Measurements from ENCODE around the gene C7orf57. TPM values are rescaled to one million over a fixed set of nuclear protein-coding genes. Genes with fewer than 3 reads are reported as not detected.
"Not testable (repeated sequence)": the region's sequence is repeated elsewhere in the genome, so short reads cannot be mapped to it uniquely, and the experiment has no call there.

C7orf57 gene
- 0.10 and 0.31 TPM in 2 replicates for total RNA-seq

DNA sequence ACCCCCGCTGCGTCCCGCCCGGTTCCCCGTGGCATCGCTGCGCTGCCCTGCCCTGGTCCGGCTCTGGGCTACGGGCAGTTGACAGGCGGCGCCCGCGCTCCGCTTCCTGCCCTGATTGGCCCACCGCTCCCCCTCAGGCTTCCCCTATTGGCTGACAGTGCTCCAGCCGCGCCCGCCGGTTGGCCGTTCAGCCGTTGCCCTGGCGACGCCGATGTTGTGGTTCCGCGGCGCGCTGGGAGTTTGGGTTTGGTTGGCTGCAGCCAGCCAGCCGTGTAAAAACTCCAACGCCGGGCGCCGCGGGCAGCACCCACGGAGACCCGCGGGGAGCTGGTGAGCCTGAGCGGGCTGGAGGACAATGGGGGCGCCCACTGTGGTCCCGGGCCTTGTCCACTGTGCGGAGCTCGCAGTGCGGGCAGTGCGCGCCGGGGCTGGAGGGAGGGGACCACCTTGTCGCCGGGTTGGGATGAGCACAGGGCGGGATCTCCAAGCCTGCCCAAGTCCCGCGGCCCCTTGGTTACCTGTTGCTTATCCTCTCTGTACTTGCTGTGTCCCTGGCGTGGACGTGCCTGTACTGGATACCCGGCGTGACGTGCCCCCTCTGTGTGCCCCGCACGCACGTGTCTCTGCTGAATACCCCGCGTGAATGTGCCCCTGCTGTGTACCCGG, at the start of gene C7orf57:
Gene C7orf57, plus strand, starts transcription at position 243 of the 666 bp plus-strand sequence. CDS start 766 bp downstream, outside the sequence.
- intact Hi-C loops (cut with micrococcal nuclease): loop anchor here (1.0 to 2.0 kb wide), 5 partner anchors 44 to 75 kb away; partner anchors contain the start of gene HUS1
- H3K36me3 Mint-ChIP-seq (ENCODE audit: low read depth): no peaks in the 10 kb centered on the region
- no peaks in the 10 kb centered on the region for H3K9me3 Mint-ChIP-seq
- peak within 1 kb of the TSS; percentile 81 for H3K4me3 Mint-ChIP-seq
- H3K27ac Mint-ChIP-seq: peak within 1 kb of the TSS; percentile 72
- peaks cover 11% of the 10 kb centered on the region for H3K4me1 Mint-ChIP-seq (ENCODE audit: low read depth)
- peaks cover 53% of the 10 kb centered on the region for H3K27me3 Mint-ChIP-seq (ENCODE audit: insufficient read depth)
- peak; percentile 87 for DNase-seq (ENCODE audit: low spot score)

DNA sequence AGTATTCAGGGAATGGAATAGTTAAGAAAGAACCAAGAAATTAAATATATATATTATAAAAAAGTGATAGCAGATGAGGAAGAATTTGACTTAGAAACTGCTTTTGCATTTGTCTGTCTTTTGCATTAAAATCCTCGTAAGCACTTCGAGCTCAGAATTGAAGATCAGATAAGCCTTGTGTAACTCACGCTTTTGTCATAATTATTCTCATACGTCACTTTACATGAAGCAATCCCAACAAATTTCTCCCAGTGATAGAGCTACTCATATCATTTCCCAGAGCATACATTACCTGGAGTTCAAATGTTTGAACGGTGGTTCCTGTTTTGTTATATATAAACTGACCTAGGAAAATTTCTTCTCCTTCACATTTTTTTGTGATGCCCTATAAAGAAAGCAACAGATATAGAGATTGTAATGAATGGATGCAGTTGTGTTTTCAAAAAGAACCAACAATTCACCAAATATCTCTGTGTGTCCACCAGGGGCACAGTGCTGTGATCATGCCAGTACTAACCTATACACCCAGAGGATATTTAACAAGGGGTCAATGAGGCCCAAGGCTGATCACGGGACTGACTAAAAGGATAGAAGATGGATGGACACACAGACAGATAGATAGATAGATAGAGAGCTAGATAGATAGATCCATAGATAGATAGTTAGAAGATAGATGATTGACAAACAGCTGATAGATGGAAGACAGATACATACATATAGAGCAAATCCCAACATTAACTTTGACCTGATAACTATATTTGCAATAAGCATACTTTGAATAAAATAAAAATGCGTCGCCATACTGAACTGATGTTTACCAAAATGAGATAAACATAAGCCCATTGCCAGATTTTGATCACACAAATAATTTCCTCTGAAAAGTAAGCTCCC, 46.6 kb upstream of the C7orf57 start:
- Mint-ChIP-seq H3K4me3 (no peak overlapping the region), H3K9me3 (peaks cover 7% of the 10 kb centered on the region), H3K4me1 (ENCODE audit: low read depth) (peaks cover 17% of the 10 kb centered on the region), H3K36me3 (ENCODE audit: low read depth) (peaks cover 2% of the 10 kb centered on the region), H3K27ac (no peak overlapping the region), H3K27me3 (ENCODE audit: insufficient read depth) (peaks cover 4% of the 10 kb centered on the region)
- intact Hi-C loops (cut with micrococcal nuclease): no loop called here
- DNase-seq (ENCODE audit: low spot score): no peak

DNA sequence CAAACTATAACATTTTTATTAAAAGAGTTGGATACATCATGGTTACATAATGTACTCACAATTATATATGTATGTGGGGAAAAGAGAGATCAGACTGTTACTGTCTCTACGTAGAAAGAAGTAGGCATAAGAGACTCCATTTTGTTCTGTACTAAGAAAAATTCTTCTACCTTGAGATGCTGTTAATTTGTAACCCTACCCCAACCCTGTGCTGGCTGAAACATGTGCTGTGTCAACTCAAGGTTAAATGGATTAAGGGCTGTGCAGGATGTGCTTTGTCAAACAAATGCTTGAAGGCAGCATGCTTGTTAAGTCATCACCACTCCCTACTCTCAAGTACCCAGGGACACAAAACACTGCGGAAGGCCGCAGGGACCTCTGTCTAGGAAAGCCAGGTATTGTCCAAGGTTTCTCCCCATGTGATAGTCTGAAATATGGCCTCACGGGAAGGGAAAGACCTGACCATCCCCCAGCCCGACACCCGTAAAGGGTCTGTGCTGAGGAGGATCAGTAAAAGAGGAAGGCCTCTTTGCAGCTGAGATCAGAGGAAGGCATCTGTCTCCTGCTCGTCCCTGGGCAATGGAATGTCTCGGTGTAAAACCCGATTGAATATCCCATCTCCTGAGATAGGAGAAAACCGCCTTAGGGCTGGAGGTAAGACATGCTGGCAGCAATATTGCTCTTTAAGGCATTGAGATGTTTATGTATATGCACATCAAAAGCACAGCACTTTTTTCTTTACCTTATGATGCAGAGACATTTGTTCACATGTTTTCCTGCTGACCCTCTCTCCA, 45.5 kb upstream of the C7orf57 start:
- intact Hi-C loops (cut with micrococcal nuclease): loop anchor here (2.0 kb wide), 1 partner anchor 309 kb away; no protein-coding TSS in a partner anchor
- not testable (repeated sequence) for H3K36me3 Mint-ChIP-seq (ENCODE audit: low read depth)

DNA sequence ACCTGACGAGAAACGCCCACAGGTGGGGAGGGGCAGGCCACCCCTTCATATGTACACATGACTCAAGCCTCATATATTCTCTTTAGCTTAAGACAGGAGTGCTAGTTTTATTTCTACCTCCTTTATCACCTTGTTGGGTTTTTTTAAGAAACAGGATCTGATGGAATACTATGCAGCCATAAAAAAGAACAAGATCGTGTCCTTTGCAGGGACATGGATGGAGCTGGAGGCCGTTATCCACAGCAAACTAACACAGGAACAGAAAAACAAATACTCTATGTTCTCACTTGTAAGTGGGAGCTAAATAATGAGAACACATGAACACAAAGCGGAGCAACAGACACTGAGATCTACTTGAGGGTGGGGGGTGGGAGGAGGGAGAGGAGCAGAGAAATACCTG, 44.8 kb upstream of the C7orf57 start:
- Mint-ChIP-seq H3K9me3 (peaks cover 15% of the 10 kb centered on the region), H3K36me3 (ENCODE audit: low read depth) (peaks cover 7% of the 10 kb centered on the region), H3K27ac (peak overlapping the region; percentile 22), H3K27me3 (ENCODE audit: insufficient read depth) (peaks cover 6% of the 10 kb centered on the region), H3K4me1 (ENCODE audit: low read depth) (peaks cover 17% of the 10 kb centered on the region), H3K4me3 (no peak overlapping the region)
- intact Hi-C loops (cut with micrococcal nuclease): loop anchor here (2.0 kb wide), 1 partner anchor 308 kb away; no protein-coding TSS in a partner anchor
- DNase-seq (ENCODE audit: low spot score): no peak

More for the DNA sequence above, 45.5 kb upstream of the C7orf57 start:
- peaks cover 11% of the 10 kb centered on the region for H3K9me3 Mint-ChIP-seq
- not testable (repeated sequence) for H3K4me3 Mint-ChIP-seq; DNase-seq (ENCODE audit: low spot score); H3K27ac Mint-ChIP-seq; H3K27me3 Mint-ChIP-seq (ENCODE audit: insufficient read depth)
- H3K4me1 Mint-ChIP-seq (ENCODE audit: low read depth): peaks cover 17% of the 10 kb centered on the region

DNA sequence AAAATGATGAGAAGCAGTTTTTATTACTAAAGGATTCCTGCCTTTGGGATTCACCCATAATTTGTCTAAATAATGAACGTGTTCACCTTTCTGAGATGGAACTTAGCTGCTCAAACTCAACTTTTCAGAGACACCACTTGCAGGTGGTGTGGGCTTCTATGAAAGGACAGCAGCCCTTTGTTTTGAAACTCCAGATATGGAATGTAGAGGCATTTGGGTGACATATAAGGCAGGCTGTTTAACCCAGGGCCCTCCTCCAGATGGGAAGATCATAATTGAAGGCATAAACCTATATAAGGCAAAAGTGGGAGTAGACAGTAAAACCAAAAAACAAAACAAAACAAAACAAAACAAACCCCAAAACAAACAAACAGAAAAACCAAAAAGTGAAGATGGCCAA, 44.1 kb upstream of the C7orf57 start:
- peaks cover 7% of the 10 kb centered on the region for H3K36me3 Mint-ChIP-seq (ENCODE audit: low read depth)
- H3K9me3 Mint-ChIP-seq: peaks cover 15% of the 10 kb centered on the region
- peaks cover 6% of the 10 kb centered on the region for H3K27me3 Mint-ChIP-seq (ENCODE audit: insufficient read depth)
- intact Hi-C loops (cut with micrococcal nuclease): loop anchor here (1.0 to 2.0 kb wide), 5 partner anchors 12 to 308 kb away; partner anchors contain the start of genes C7orf57 and HUS1
- no peak for DNase-seq (ENCODE audit: low spot score)
- peaks cover 17% of the 10 kb centered on the region for H3K4me1 Mint-ChIP-seq (ENCODE audit: low read depth)
- H3K27ac Mint-ChIP-seq: peak overlapping the region; percentile 80
- H3K4me3 Mint-ChIP-seq: peak overlapping the region; percentile 80

DNA sequence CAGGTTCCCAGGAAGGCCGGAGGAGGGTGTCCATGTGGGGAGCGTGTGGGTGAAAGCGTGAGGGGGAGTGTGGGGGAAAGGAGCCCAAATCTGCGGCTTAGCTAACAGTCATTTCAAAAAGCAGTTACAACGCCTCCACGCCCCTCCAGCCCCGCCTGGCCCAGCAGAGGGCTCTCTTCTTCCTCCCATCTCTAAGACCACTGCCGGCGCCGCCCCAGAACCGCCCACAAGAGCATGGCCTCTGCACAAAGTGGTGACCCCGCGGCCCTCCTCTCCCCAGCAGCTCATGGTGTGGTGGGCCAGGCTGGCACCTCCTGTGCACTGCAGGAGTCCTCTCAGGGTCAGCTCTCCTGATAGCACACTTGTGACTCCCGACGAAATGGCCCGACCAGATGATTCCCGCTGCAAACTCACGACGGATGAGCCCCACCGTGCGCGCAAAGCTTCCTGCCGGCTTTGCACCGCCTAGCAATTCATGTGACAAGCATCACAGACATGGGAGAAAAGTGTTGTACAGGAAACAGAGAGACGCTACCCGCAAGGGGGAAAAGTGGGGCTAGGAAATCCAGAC, 43.5 kb upstream of the C7orf57 start:
- H3K4me3 Mint-ChIP-seq: peak overlapping the region; percentile 80
- DNase-seq (ENCODE audit: low spot score): peak; percentile 80
- H3K4me1 Mint-ChIP-seq (ENCODE audit: low read depth): peaks cover 17% of the 10 kb centered on the region
- H3K27ac Mint-ChIP-seq: peak overlapping the region; percentile 80
- intact Hi-C loops (cut with micrococcal nuclease): loop anchor here (1.0 to 2.0 kb wide), 5 partner anchors 13 to 307 kb away; partner anchors contain the start of genes C7orf57 and HUS1
- H3K27me3 Mint-ChIP-seq (ENCODE audit: insufficient read depth): peaks cover 6% of the 10 kb centered on the region
- peaks cover 7% of the 10 kb centered on the region for H3K36me3 Mint-ChIP-seq (ENCODE audit: low read depth)
- H3K9me3 Mint-ChIP-seq: peaks cover 15% of the 10 kb centered on the region

DNA sequence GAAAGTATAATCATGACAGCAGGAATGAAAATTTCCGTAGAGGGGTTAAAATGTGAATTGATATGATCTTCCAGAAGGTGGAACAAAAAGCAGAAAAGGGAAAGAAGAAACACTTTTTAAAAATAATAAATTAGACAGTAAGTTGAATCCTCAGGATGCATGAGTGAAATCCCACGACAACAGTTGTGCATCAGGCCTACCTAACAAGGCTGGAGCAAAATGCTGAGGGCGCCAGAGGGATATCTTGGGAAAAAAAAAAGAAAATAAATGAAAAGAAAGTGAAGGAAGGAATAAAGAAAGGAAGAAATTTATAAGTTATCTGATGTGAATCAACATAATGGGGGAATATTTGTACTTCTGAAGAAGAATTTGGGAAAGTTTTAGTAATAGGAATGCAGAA, 42.9 kb upstream of the C7orf57 start:
- DNase-seq (ENCODE audit: low spot score): no peak
- intact Hi-C loops (cut with micrococcal nuclease): no loop called here
- H3K27ac Mint-ChIP-seq: peak overlapping the region; percentile 80
- H3K4me3 Mint-ChIP-seq: peak overlapping the region; percentile 80
- peaks cover 6% of the 10 kb centered on the region for H3K27me3 Mint-ChIP-seq (ENCODE audit: insufficient read depth)
- peaks cover 15% of the 10 kb centered on the region for H3K9me3 Mint-ChIP-seq
- peaks cover 7% of the 10 kb centered on the region for H3K36me3 Mint-ChIP-seq (ENCODE audit: low read depth)
- H3K4me1 Mint-ChIP-seq (ENCODE audit: low read depth): peaks cover 17% of the 10 kb centered on the region

DNA sequence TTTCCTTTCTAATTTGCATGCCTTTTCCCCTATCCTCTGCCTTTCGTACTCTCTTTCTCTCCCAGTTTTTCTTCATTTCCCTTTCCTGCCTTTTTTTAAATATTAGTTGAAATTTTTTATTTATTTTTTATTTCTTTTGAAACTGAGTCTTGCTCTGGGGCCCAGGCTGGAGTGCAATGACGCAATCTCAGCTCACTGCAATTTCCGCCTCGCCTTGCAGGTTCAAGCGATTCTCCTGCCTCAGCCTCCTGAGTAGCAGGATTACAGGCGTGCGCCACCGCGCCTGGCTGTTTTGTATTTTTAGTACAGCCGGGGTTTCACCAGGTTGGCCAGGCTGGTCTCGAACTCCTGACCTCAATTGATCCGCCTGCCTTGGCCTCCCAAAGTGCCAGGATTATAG, 35.9 kb upstream of the C7orf57 start:
- H3K4me1 Mint-ChIP-seq (ENCODE audit: low read depth): no peaks in the 10 kb centered on the region
- peaks cover 8% of the 10 kb centered on the region for H3K9me3 Mint-ChIP-seq
- H3K27ac Mint-ChIP-seq: no peak overlapping the region
- H3K36me3 Mint-ChIP-seq (ENCODE audit: low read depth): peaks cover 5% of the 10 kb centered on the region
- DNase-seq (ENCODE audit: low spot score): no peak
- peaks cover 12% of the 10 kb centered on the region for H3K27me3 Mint-ChIP-seq (ENCODE audit: insufficient read depth)
- intact Hi-C loops (cut with micrococcal nuclease): no loop called here
- no peak overlapping the region for H3K4me3 Mint-ChIP-seq

DNA sequence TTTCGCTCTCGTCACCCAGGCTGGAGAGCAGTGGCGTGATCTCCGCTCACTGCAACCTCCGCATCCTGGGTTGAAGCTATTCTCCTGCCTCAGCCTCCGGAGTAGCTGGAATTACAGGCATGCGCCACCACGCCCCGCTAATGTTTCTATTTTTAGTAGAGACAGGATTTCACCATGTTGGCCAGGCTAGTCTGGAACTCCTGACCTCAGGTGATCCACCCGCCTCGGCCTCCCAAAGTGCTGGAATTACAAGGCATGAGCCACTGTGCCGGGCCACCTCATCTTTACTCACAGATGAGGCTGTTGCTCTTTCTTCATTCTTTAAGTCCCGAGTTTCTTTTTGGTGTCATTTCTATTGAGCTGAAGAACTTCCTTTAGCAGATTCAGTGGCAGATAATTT, 35.2 kb upstream of the C7orf57 start:
- intact Hi-C loops (cut with micrococcal nuclease); H3K36me3 Mint-ChIP-seq (ENCODE audit: low read depth); H3K27ac Mint-ChIP-seq; DNase-seq (ENCODE audit: low spot score); H3K4me1 Mint-ChIP-seq (ENCODE audit: low read depth); H3K9me3 Mint-ChIP-seq; H3K4me3 Mint-ChIP-seq: not testable (repeated sequence)
- H3K27me3 Mint-ChIP-seq (ENCODE audit: insufficient read depth): peaks cover 15% of the 10 kb centered on the region

DNA sequence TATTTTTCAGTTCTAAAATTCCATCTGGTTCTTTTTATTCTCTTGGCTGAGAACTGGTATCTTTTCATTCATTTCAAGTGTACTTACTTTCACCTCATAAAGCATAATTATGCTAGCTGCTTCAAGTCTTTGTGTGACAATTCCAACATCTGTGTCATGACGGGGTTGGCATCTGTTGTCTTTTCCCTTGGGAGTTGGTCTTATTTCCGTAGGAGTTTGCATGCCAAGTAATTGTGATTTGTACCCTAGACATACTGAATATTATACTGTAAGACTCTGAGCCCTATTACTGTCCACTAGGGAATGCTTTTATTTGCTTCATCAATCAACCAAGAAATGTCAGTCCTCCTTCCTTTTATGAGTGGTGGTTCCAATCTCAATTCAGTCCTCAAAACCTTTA, 31.3 kb upstream of the C7orf57 start:
- Mint-ChIP-seq H3K4me1 (ENCODE audit: low read depth) (no peaks in the 10 kb centered on the region), H3K4me3 (no peak overlapping the region), H3K27ac (no peak overlapping the region), H3K9me3 (no peaks in the 10 kb centered on the region), H3K36me3 (ENCODE audit: low read depth) (no peaks in the 10 kb centered on the region), H3K27me3 (ENCODE audit: insufficient read depth) (peaks cover 12% of the 10 kb centered on the region)
- intact Hi-C loops (cut with micrococcal nuclease): no loop called here
- no peak for DNase-seq (ENCODE audit: low spot score)

DNA sequence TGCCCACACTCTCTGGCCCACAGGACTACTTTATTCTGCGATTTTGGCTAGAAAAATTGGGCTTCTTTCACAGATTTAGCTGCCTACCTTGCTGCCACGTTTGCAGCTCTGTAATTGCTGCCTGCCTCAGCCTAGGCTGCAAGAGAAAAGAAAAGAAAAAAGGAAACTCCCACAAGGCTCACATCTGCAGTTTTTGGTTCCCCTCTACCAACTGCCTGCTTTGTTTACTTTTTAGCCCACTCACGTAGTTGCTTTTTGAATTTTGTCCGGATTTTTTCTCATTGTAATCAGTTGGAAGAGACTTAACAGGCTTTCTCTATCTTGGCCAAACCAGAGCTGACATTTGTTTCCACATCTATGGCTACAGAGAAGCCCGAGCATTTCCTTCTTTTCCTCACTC, 30.7 kb upstream of the C7orf57 start:
- Mint-ChIP-seq H3K27me3 (ENCODE audit: insufficient read depth) (peaks cover 12% of the 10 kb centered on the region), H3K27ac (no peak overlapping the region), H3K4me3 (no peak overlapping the region), H3K9me3 (no peaks in the 10 kb centered on the region), H3K4me1 (ENCODE audit: low read depth) (no peaks in the 10 kb centered on the region), H3K36me3 (ENCODE audit: low read depth) (no peaks in the 10 kb centered on the region)
- intact Hi-C loops (cut with micrococcal nuclease): no loop called here
- DNase-seq (ENCODE audit: low spot score): no peak

DNA sequence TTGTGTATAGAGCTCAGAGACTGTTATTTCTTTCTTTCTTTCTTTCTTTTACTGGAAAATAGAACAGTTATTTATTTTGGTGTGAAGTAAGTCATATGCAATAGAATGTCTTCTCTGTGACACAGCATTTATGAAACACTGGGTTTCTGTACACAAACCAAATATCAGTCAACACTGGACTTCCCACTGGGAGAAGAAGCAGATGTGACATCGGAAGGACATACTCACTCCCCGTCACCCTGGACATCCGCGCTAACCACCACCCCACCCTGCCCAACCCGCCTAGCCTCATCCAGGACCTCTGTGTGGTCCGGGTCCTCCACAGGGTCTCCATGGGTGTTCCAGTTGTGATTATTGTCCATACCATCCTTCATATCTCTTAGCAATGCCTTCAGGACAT, 28.5 kb upstream of the C7orf57 start:
- Mint-ChIP-seq H3K9me3 (no peaks in the 10 kb centered on the region), H3K27me3 (ENCODE audit: insufficient read depth) (peaks cover 12% of the 10 kb centered on the region), H3K27ac (no peak overlapping the region), H3K4me3 (no peak overlapping the region), H3K4me1 (ENCODE audit: low read depth) (no peaks in the 10 kb centered on the region), H3K36me3 (ENCODE audit: low read depth) (no peaks in the 10 kb centered on the region)
- intact Hi-C loops (cut with micrococcal nuclease): no loop called here
- DNase-seq (ENCODE audit: low spot score): no peak

Data from activated T-helper 1 cell treated with anti-CD3 and anti-CD28 coated beads, Interleukin-12 subunit alpha, Interleukin-12 subunit beta, Interleukin-2, Interleukin-4 antibody, amounts not matched to agents 30 ng/mL and 10 ng/mL and 1 ng/mL, durations not matched to agents 14 hours and 24 hours and 36 hours (primary cell).